KMS-11 (cell line): ENCODE measurements around the gene LRRK1.
"Not testable (repeated sequence)": the region's sequence is repeated elsewhere in the genome, so short reads cannot be mapped to it uniquely, and the experiment has no call there.

Experiments
- H2AFZ ChIP-seq: fragments of 200-600 bp; sonication (generic); 2 replicates; pipeline ENCODE4 v1.6.1; 2016; ENCODE audit warnings: antibody characterized with exemption, mixed run types, low read depth
- H3K27ac ChIP-seq: fragments of 200-600 bp; sonication (generic); 2 replicates; pipeline ENCODE4 v1.6.1; 2016; ENCODE audit warnings: mild to moderate bottlenecking, mixed run types
- H3K27me3 ChIP-seq: fragments of 200-600 bp; sonication (generic); 2 replicates; pipeline ENCODE4 v1.6.1; 2017; ENCODE audit warnings: mild to moderate bottlenecking, low read depth, mixed run types, moderate library complexity; ENCODE audit not compliant: insufficient read depth
- H3K36me3 ChIP-seq: fragments of 200-600 bp; sonication (generic); 2 replicates; pipeline ENCODE4 v1.6.1; 2017; ENCODE audit warnings: mild to moderate bottlenecking, mixed run types; ENCODE audit not compliant: insufficient read depth
- H3K4me1 ChIP-seq: fragments of 200-600 bp; sonication (generic); 2 replicates; pipeline ENCODE4 v1.6.1; 2016; ENCODE audit warnings: mild to moderate bottlenecking, low read depth, mixed run types; ENCODE audit not compliant: poor library complexity, severe bottlenecking
- H3K4me2 ChIP-seq: fragments of 200-600 bp; sonication (generic); 2 replicates; pipeline ENCODE4 v1.7.0; 2016; ENCODE audit warnings: mild to moderate bottlenecking, mixed run types
- H3K4me3 ChIP-seq: fragments of 200-600 bp; sonication (generic); IDR thresholded peaks from 2 replicates; pipeline ENCODE4 v1.6.1; 2017; ENCODE audit warnings: low read depth, low read length, mixed read lengths; ENCODE audit not compliant: insufficient read depth
- H3K79me2 ChIP-seq: fragments of 200-600 bp; sonication (generic); 2 replicates; pipeline ENCODE4 v1.6.1; 2016; ENCODE audit warnings: low read depth, mixed run types; ENCODE audit not compliant: insufficient read depth
- H3K9ac ChIP-seq: fragments of 200-600 bp; sonication (generic); 2 replicates; pipeline ENCODE4 v1.6.1; 2016; ENCODE audit warnings: mild to moderate bottlenecking, mixed run types
- H4K20me1 ChIP-seq: fragments of 200-600 bp; sonication (generic); 2 replicates; pipeline ENCODE4 v1.6.1; 2016; ENCODE audit warnings: mild to moderate bottlenecking, mixed run types; ENCODE audit not compliant: insufficient read depth
- TF ChIP-seq, protein P1 (sequence below): fragments of 200-600 bp; sonication (generic); conservative IDR thresholded peaks from 2 replicates; pipeline ENCODE4 v1.6.1; 2017; ENCODE audit warnings: low read depth, mild to moderate bottlenecking, antibody characterized with exemption, low read length, moderate library complexity, mixed read lengths

LRRK1 gene

DNA sequence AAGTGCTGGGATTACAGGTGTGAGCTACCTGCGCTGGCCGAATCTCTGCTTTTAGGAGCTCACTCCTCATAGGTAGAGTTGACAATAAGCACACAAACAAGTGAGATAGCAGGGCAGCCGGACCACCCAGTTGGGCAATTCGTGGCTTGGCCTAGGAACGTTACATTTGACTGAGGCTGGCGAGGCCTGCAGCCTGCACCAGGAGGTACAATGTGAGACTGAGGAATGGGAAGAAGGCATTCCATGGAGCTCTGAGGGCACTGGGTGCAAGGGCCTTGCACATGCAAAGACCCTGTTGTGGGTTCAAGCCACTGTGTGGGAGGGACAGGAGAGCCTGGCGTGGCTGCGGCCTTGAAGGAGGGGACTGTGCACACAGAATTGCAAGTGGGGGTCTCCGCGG is 152.5 kb downstream of the LRRK1 start:
- H3K4me2 ChIP-seq, result no peak overlapping the region
- H3K4me1 ChIP-seq, result no peaks in the 10 kb centered on the region
- no peak overlapping the region for H3K27ac ChIP-seq
- H3K9ac ChIP-seq, result no peak overlapping the region
- no peak overlapping the region for H2AFZ ChIP-seq
- no peaks in the 10 kb centered on the region for H3K36me3 ChIP-seq
- no peak overlapping the region for H3K4me3 ChIP-seq
- no peaks in the 10 kb centered on the region for H3K79me2 ChIP-seq
- TF ChIP-seq, protein P1, sequence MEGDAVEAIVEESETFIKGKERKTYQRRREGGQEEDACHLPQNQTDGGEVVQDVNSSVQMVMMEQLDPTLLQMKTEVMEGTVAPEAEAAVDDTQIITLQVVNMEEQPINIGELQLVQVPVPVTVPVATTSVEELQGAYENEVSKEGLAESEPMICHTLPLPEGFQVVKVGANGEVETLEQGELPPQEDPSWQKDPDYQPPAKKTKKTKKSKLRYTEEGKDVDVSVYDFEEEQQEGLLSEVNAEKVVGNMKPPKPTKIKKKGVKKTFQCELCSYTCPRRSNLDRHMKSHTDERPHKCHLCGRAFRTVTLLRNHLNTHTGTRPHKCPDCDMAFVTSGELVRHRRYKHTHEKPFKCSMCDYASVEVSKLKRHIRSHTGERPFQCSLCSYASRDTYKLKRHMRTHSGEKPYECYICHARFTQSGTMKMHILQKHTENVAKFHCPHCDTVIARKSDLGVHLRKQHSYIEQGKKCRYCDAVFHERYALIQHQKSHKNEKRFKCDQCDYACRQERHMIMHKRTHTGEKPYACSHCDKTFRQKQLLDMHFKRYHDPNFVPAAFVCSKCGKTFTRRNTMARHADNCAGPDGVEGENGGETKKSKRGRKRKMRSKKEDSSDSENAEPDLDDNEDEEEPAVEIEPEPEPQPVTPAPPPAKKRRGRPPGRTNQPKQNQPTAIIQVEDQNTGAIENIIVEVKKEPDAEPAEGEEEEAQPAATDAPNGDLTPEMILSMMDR, result no peak
- no peaks in the 10 kb centered on the region for H4K20me1 ChIP-seq
- no peaks in the 10 kb centered on the region for H3K27me3 ChIP-seq

DNA sequence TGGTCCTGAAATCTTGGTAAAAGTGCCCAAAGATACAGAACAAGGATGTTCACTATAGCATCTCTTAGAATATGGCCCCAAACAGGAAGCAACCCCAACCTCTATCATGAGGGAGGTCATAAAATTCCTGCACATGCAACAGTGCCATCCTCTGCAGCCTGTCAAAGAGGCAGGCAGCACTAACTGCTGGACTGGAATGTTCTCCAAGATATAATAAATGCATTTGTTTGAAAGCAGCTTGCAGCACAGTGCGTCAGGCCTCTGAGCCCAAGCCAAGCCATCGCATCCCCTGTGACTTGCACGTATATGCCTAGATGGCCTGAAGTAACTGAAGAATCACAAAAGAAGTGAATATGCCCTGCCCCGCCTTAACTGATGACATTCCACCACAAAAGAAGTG is 153.1 kb downstream of the LRRK1 start:
- H3K27ac ChIP-seq, H3K27me3 ChIP-seq, H4K20me1 ChIP-seq: not testable (repeated sequence)

DNA sequence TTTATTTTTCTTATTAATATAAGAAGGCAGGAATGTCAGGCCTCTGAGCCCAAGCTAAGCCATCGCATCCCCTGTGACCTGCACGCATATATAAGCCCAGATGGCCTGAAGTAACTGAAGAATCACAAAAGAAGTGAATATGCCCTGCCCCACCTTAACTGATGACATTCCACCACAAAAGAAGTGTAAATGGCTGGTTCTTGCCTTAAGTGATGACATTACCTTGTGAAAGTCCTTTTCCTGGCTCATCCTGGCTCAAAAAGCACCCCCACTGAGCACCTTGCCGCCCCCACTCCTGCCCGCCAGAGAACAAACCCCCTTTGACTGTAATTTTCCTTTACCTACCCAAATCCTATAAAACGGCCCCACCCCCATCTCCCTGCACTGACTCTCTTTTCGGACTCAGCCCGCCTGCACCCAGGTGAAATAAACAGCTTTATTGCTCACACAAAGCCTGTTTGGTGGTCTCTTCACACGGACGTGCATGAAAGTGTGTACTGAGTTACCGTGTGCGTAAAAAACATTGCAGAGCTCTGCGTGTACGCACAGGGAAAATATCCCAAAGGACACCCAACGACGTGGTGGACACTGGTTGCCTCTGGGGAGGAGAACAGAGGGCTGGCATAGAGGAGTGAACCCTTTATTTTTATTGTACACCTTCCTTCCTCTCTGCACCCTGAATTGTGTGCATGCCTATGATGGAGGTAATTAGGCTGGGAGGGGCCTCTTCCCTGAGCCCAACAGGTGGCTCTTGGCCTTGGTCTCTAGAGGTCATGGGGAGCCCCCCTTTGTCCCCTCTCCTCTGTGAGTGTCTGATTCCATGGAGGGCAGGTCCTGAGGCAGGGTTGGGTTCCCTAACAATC is 158.9 kb downstream of the LRRK1 start:
- H3K4me3 ChIP-seq, H3K27ac ChIP-seq, H3K79me2 ChIP-seq, H3K4me1 ChIP-seq, H3K27me3 ChIP-seq, H3K36me3 ChIP-seq, H3K9ac ChIP-seq, H2AFZ ChIP-seq, H3K4me2 ChIP-seq, H4K20me1 ChIP-seq: not testable (repeated sequence)

More for the DNA sequence above, 153.1 kb downstream of the LRRK1 start:
- H3K9ac ChIP-seq, H3K36me3 ChIP-seq, H3K79me2 ChIP-seq, H3K4me3 ChIP-seq, H2AFZ ChIP-seq, H3K4me2 ChIP-seq, H3K4me1 ChIP-seq: not testable (repeated sequence)

GRCh38 chr15:101078669-101079323 is 159.6 kb downstream of the LRRK1 start:
- Histone ChIP-seq H3K79me2 (no peaks in the 10 kb centered on the region), H3K4me2 (no peak overlapping the region), H3K4me1 (no peaks in the 10 kb centered on the region), H3K9ac (no peak overlapping the region), H3K36me3 (no peaks in the 10 kb centered on the region), H3K27ac (no peak overlapping the region), H3K4me3 (no peak overlapping the region), H2AFZ (no peak overlapping the region), H4K20me1 (no peaks in the 10 kb centered on the region), H3K27me3 (no peaks in the 10 kb centered on the region)
- TF ChIP-seq, protein P1, result no peak

- no peak overlapping the region for H3K4me3 ChIP-seq
- no peaks in the 10 kb centered on the region for H4K20me1 ChIP-seq
- no peaks in the 10 kb centered on the region for H3K27me3 ChIP-seq
- H2AFZ ChIP-seq, result no peak overlapping the region
- H3K4me1 ChIP-seq, result no peaks in the 10 kb centered on the region
- no peak overlapping the region for H3K27ac ChIP-seq
- H3K4me2 ChIP-seq, result no peak overlapping the region
- H3K79me2 ChIP-seq, result no peaks in the 10 kb centered on the region
- H3K36me3 ChIP-seq, result no peaks in the 10 kb centered on the region
- H3K9ac ChIP-seq, result no peak overlapping the region
- TF ChIP-seq, protein P1, result no peak
Measured at GRCh38 chr15:101081900-101082299, 162.7 kb downstream of the LRRK1 start.
